OCI-LY7 (cell line): ENCODE measurements around the gene MYLK.

Experiments
- CTCF ChIP-seq: fragments of 200-600 bp; sonication (generic); conservative IDR thresholded peaks from 2 replicates; pipeline ENCODE4 v1.5.1; 2014; ENCODE audit warnings: mild to moderate bottlenecking, antibody characterized with exemption, low read length, moderate library complexity, mixed read lengths
- EZH2phosphoT487 ChIP-seq: fragments of 200-600 bp; sonication (generic); IDR thresholded peaks from 2 replicates; pipeline ENCODE4 v1.6.1; 2018; ENCODE audit warnings: low read depth, borderline replicate concordance, mild to moderate bottlenecking, mixed run types, antibody characterized with exemption, low read length, moderate library complexity, mixed read lengths

GRCh38 chr3:123667784-123668183, 216.3 kb downstream of the MYLK start:
- no peak for TF ChIP-seq CTCF
- no peak for TF ChIP-seq EZH2phosphoT487
